T-helper 9 cell (primary cell): Measurements from ENCODE around the gene SELL.
"Not testable (repeated sequence)": the region's sequence is repeated elsewhere in the genome, so short reads cannot be mapped to it uniquely, and the experiment has no call there.

Source experiments
- DNase-seq: peaks from one replicate; pipeline ENCODE4 v3.0.0-alpha.2; 2020

The SELL gene

DNA sequence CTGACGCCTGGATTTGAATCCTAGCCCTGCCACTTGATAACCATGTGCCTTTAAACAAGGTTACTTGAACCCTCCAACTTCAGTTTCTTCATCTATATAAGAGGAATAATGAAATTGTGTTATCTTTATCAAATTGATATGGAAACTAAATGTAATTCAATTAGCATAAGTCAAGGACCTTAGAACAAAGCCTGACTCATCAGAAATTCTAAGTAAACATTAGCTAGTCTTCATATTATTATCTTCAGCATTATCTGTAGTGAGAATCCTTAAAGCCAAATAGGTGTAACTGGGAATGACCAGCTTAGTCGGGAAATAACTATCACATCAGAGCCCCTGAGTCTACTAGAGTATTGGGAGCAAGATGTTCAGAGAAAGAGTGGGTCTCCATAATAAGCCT lies 6.6 kb downstream of the SELL start:
- DNase-seq = no peak

DNA sequence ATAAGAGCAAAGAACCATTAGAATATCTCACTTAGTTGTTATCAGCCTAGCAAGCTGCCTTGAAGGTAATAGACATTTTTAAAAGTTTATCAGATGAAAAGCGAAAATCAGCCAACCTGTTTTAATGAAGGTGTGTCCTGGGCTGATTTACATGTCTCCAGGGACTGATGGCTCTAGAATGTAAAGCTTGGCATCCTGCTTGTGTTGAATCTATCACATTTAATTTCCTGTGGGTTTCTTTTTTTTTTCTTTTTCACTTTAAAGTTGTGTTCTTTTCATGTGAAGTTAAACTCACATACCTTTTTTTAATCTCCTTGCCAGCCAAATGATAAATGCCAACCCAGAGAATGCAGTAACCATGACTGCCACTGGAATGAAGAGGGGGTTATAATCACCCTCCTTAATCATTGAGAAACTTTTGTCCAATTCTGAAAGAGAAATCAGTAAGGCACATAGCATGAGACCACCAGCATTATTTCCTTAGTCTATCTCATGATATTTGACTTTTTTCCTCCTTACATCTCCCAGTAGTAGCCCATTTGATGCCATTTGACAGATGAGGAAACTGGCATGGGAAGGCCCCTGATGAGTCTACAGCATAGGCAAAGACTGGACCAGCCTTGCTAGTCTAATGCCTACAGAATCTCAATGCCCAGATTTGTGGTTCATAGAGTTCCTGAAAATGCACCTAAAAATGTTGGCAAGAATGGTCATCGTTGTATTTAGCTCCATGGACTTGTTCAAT lies 10.0 kb downstream of the SELL start:
- DNase-seq = no peak

DNA sequence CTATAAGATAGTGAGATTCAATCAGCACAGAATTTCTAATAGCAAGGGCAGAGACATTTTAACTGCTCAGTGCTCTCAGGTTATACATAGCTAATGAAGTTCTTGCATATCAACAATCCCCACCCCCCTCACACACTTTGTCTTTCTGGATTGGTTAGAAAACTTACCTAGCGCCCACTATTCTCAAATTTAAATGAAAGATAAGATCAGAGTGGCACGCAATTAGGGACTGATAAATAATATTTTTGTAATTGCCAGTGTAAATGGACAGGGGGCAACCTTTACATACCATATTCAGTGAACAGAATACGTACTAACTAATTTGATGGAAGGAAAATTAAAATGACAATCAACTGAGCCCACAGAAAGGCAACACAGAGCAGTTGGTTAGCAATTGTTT lies 11.7 kb downstream of the SELL start:
- no peak for DNase-seq

DNA sequence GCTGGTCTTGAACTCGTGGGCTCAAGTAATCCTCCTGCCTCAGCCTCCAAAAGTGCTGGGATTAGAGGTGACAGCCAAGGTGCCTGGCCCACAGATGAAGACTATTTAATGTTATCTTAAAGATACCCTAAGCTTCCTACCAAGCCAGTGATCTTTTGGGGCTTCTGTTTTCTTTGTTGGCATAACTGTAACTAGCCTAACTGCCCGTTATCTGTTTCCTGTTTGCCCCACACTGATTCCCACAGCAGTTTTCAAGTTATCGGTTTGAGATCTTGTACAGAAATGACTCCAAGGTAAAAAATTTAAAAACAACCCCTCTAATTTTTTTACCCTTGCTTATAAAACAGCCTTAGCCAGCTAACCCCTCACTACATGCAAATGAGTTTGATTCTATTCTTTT lies 12.4 kb downstream of the SELL start:
- no peak for DNase-seq

DNA sequence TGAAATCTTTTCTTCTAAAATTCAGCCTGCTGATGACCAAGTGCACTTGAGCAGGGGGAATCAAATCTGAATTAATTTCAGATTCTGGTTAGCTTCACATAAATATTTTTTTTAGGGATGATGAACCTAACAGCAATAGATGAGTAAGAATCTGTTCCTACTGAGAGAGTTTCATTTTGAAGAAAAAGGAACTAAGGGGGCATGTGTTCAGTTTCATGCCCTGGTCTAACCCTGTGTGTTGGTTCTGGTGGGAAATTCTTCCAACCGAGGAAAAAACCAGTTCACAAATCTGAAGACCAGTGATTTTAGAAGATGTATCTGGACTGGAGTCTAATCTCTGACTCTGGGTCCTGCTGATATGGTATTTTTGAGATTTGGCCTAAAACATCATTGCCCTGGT lies 13.7 kb downstream of the SELL start:
- DNase-seq = no peak

DNA sequence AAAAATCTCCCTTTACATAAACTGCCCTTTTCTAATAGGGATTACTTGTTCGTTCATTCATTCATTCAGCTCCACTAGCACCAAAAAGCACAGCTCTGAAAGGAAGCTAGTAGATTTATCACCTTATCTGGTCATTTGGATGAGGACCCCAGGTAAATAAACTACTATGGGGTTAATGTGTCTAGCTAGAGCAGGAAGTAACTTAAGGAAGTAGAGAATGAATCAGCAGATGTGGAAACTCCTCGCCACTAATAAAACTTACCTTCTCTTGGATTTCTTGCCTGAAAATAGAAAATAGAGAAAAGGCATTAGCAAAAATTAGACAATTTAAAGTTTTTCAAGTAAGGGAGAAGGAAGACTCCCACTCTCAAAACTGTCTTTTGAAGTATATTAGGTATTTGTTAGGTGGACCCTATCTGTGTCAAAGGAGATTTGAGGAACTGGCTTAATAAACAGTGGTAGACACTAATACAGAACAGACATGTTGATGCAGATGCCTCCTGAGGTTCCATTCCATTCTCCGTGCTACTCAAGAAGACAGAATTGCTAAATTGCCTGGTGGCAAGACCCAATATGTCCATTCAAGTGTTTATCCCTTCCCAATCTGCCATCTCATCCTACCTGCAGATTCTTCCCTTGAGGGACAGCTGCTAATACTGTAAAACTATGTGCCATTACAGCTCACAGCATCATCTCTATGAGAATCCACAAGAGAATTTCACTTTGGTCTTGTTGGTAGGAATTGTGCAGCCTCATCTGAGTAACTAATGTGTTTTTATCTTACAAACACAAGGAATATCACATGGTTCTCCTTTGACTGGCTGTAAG lies 14.9 kb downstream of the SELL start:
- DNase-seq = no peak

DNA sequence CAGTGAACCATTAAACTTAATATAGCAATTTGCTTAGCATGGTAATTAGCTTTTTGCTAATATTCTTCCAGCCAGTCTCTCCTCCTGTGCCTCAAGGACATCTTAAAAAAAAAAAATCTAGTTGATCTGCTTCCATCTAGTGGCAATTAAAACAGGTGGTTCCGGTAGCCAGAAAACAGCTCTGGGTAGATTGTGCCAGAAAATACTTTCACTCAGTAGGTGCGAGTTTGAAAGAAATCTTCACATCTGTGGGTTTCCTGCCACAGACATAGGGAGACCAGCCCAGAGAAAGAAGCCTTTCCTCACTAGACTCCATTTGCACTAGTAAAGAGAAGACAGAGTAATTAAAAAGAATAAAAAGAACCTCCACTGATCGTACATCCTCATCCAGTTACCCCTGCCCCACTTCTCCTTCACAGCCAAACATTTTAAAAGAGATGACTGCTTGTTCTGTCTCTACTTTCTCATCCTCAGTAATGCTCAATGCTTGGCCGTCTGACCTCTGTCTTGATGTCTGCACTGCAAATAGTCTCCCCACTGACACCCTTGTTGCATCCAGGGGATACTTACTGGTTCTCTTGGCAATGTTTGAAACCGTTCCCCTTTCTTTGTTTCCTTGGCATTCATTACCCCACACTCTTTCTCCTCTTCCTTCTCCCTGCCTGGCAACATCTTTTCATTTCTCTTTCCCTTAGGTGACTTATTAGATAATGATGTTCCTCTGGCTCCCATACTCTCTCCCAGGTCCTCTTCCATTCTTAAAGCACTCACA lies 16.9 kb downstream of the SELL start:
- no peak for DNase-seq

DNA sequence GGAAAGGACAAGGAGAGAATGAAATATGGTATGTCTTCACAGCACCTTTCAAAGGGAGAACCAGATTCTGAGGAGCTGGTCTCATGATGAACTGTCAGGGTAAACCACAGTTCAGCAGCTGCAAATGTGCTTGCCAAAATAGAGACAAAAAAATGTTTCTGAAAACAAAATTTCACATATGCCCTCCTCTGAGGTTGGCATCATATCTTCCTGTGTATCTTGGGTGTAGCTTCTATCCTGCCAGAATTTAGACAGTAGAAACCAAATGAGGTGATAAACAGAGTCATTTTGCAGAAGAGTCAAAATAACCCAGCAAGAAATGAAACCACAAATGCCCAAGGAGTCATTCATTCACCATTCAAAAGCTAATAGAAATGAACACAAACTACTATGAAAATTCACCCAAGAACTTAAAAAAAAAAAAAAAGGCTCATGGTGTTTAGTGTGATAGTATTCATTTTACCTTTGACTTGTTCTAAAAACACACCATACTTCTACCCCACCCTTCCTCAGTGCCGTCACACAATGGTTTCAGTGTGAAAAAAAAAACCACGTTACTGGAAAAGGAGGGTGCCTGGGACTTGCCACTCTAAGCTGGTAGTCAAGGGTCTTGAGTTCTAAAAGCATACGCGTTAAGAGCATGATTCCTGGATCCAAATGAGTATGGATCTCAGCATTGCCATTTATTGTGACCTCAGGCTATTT lies 18.5 kb downstream of the SELL start:
- DNase-seq = no peak

DNA sequence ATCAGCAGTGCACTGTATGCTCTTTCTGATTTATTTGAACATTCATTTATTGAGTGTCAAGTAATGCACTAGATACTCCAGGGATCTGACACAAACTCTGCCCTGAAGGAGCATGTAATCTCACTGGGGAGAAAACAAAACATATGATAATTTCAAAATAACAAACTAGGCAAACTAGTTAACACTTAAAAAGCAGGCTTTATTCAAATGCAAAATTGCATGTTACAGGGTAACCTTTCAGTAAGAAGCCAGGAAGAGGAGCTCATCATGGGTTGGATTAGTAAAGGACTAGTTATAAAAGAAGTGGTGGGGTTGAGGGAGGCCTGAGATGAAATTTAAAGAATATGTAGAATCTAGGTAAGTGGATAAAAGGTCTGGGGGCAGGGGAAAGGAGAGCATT lies 20.9 kb downstream of the SELL start:
- DNase-seq = no peak

DNA sequence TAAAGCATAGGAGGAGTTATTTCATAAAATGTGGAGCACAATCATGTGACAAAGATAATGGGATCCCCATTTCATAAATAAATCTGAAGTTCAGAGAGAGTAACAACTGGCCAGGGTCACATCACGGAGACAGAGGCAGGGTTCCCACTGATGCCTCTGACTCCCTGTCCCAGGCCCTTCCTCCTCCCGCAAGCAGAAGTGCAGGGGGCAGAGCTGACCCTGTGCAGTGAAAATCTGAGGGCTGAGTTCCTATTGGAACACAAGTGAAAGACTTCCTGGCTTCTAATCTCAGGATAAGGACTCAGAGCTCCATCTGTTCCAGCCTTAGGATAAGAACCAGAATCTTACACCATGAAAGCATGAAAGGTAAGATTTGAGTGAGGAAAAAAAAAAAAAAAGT lies 22.0 kb downstream of the SELL start:
- DNase-seq = no peak

DNA sequence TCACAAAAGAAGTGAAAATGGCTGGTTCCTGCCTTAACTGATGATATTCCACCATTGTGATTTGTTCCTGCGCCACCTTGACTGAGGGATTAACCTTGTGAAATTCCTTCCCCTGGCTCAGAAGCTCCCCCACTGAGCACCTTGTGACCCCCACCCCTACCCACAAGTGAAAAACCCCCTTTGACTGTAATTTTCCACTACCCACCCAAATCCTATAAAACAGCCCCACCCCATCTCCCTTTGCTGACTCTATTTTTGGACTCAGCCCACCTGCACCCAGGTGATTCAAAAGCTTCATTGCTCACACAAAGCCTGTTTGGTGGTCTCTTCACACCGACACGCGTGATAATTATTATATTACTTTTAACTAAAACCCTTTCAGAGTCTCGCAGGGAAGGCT lies 23.0 kb downstream of the SELL start:
- DNase-seq = not testable (repeated sequence)

DNA sequence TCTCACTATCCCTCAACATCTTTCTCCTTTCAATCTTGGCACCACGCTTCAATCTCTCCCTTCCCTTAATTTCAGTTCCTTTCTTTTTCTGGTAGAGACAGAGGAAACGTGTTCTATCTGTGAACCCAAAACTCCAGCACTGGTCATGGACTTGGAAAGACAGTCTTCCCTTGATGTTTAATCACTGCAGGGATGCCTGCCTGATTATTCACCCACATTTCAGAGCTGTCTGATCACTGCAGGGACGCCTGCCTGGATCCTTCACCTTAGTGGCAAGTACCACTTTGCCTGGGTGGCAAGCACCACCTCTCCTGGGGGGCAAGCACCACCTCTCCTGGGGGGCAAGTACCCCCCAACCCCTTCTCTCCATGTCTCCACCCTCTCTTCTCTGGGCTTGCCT lies 27.8 kb downstream of the SELL start:
- no peak for DNase-seq

DNA sequence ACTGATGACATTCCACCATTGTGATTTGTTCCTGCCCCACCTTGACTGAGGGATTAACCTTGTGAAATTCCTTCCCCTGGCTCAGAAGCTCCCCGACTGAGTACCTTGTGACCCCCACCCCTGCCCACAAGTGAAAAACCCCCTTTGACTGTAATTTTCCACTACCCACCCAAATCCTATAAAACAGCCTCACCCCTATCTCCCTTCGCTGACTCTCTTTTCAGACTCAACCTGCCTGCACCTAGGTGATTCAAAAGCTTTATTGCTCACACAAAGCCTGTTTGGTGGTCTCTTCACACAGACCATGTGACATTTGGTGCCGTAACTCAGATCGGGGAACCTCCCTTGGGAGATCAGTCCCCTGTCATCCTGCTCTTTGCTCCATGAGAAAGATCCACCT lies 28.3 kb downstream of the SELL start:
- DNase-seq = not testable (repeated sequence)

DNA sequence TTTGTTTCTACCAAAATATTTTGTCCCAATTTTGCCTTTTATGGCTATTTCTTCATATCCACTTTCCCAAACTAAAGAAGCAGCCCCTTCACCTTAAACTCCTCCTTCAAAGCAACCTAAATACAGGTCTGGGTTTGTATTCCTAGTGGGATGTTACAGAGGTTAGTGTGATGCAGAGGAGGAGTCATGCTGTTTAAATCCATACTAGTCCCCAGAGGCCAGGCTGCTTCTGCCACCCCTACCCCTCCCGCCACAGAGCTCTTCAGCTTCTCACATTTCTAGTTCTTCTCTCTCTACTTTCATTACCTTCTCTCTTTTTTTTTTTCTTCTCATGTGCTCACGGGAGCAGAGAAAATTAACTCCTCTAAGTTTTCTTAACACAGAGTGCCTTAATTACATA lies 29.3 kb downstream of the SELL start:
- DNase-seq = no peak

DNA sequence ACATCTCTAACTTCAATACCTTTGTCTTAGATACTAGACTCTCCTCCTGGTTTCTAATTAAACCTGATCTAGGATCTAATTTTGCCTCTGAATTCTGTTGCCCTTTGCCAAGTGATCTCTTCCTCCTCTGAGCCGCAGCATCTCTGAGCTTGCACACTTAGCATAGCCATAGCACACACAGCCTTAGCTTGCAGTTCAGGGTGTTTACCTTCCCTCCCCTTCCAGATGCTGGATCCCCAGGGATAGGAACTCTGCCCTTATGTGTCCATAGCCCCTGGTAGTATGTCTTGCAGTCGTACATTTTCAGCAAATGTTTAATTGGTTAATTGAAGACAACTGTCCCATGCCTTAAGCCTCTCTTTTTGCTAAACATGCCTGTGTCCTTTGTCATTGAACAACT lies 30.3 kb downstream of the SELL start:
- DNase-seq = no peak

DNA sequence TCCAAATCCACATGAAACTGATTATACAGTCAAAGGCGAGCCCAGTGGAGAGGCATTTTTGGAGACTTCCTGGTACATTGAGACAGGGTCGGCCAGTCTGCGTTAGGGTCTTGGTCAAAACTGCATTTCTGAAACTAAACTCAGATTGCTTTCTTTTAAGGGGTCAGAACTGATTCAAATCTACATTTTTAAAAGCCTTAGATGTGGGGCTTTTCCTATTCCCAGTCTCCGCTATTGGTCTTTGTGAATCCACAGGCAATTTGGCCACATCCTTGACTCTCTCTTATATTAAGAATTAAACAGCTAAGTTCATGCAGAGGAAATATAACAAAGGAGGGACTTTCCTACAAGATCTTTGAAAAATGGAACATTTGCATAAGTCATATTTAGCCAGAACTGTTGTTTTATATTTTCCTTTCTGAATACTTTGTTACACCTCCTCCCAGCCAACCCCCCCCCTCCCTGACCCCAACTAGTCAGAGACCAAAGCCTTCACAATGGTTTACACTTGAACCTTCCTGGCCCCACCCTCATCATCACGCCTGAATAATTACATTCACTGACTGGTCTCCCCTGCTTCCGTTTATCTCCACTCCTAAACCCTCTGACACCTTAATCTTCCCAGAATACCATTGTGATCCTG lies 30.9 kb downstream of the SELL start:
- no peak for DNase-seq

DNA sequence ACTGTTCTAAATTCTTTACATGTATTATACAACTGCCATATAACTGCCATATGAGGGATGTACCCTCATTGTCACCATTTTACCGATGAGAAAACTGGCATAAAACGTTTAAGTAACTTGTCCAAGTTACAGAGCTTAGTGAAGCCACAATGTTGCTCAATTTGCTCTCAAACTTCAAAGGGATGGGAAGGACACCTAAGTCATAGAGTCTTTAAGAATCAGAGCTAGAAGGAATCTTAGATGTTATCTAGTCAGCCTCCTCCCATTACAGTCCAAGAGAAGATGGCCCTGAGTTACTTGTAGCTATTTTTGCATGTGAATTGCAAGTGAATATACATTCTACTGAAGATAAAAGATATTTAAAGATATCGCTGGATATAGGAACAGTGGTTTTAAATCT lies 31.7 kb downstream of the SELL start:
- DNase-seq = no peak

DNA sequence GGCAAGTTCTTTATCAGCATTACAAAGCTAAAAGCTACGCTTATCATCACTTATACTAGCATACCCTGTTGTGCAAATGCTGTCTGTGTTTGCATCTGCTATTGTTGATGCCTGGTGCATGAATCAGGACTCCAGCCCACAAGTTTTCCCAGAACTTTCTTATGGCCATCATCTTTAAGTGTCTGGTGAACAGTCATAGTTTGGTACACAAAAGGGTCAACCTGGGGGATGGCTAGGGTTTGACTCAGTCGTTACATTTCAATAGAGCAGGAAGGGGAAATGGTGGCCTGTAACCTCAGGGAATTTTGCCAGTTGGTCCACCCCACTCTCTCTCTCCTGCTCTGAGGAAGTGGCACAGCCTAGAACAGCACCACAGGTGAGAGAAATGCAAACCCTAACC lies 35.4 kb downstream of the SELL start:
- DNase-seq = no peak

DNA sequence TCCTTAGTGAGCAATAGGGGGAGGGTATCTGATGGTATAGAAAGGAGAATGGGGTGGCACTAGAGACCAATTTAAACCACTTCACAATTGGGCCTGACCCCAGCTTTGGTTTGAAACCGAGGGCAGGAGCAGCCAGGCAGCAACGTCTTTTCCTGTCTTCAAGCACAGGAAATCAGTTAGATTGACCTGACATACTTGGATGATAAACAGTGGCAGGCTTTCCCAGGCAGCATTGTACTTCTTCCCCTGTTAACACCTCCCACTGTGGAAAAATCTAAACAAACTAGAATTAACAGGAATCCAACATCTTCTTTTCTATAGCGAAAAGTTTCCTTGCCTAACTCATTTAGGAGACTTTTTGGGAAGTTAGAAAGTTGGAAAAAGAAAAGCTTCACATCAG lies 40.6 kb downstream of the SELL start:
- no peak for DNase-seq

DNA sequence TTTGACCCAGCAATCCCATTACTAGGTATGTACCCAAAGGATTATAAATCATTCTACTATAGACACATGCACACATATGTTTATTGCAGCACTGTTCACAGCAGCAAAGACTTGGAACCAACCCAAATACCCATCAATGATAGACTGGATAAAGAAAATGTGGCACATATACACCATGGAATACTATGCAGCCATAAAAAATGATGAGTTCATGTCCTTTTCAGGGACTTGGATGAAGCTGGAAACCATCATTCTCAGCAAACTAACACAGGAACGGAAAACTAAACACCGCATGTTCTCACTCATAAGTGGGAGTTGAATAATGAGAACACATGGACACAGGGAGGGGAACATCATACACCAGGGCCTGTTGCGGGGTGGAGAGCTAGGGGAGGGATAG lies 41.2 kb downstream of the SELL start:
- DNase-seq = not testable (repeated sequence)

DNA sequence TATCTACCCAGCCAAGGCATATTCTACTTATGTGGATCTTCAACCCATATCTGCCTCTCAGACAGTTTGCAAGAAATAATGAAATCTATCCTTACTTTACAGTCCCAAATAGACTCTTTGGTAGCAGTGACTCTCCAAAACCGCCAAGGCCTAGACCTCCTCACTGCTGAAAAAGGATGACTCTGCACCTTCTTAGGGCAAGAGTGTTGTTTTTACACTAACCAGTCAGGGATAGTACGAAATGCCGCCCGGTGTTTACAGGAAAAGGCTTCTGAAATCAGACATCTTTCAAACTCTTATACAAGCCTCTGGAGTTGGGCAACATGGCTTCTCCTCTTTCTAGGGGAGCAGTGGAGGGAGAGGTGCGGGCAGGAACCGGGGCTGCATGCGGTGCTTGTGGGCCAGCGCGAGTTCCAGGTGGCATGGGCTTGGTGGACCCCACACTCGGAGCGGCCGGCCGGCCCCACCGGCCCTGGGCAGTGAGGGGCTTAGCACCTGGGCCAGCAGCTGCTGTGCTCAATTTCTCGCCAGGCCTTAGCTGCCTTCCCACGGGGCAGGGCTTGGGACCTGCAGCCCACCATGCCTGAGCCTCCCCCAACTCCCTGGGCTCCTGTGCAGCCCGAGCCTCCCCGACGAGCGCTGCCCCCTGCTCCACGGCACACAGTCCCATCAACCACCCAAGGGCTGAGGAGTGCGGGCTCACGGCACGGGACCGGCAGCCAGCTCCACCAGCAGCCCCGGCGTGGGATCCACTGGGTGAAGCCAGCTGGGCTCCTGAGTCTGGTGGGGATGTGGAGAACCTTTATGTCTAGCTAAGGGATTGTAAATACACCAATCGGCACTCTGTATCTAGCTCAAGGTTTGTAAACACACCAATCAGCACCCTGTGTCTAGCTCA lies 43.5 kb downstream of the SELL start:
- DNase-seq = not testable (repeated sequence)
